KOPT-K1 (cell line): ENCODE measurements around the gene MYOF.

Experiments used
- H3K27ac ChIP-seq: fragments of 200-600 bp; sonication (generic); 2 replicates; pipeline ENCODE4 v1.5.1; 2016; ENCODE audit warnings: antibody characterized with exemption, mild to moderate bottlenecking, low read depth, low read length; ENCODE audit not compliant: poor library complexity, severe bottlenecking
- H3K36me3 ChIP-seq: fragments of 200-600 bp; sonication (generic); 2 replicates; pipeline ENCODE4 v1.5.1; 2017; ENCODE audit warnings: antibody characterized with exemption, mild to moderate bottlenecking, low read length, moderate library complexity; ENCODE audit not compliant: insufficient read depth
- H3K9me3 ChIP-seq: fragments of 200-600 bp; sonication (generic); 2 replicates; pipeline ENCODE4 v1.5.1; 2017; ENCODE audit warnings: antibody characterized with exemption, low read length, mild to moderate bottlenecking; ENCODE audit not compliant: insufficient read depth, poor library complexity, severe bottlenecking

MYOF gene

DNA sequence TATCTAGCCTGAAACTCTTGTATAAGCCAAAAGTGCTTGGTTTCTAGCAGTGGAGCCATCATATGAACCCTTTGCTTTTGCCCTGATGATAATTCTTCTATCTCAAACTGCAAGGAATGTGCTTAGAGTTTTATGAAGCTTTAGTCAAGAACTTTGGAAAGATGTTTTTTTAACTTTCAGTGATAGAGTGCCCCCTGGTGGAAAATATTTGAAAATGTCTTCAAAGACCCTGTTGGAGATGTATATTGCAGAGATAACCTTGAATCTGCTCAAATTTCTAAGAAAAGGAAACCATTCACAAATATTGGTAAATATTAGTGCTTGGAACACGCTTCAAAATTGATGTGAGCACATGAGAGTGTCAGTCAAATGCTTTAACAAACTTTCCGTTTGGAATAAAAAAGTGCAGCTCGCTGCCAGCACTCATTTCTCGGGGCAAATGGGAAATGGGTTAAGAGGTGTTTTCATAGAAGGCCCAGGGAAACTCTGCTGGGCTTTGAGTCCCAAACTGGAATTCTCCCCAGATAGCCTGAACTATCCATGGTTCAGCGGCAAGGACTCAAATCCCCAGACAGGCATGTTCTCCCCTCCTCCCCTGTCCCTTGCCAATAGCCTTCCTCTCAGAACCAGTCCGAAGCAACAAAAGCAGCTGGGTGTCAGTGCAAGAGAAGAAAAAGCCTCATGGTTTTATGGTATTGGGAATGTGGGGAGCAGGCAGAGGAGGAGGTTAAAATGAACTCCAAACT lies 129.3 kb downstream of the MYOF start:
- Histone ChIP-seq H3K27ac (no peak overlapping the region), H3K36me3 (no peaks in the 10 kb centered on the region), H3K9me3 (no peaks in the 10 kb centered on the region)

DNA sequence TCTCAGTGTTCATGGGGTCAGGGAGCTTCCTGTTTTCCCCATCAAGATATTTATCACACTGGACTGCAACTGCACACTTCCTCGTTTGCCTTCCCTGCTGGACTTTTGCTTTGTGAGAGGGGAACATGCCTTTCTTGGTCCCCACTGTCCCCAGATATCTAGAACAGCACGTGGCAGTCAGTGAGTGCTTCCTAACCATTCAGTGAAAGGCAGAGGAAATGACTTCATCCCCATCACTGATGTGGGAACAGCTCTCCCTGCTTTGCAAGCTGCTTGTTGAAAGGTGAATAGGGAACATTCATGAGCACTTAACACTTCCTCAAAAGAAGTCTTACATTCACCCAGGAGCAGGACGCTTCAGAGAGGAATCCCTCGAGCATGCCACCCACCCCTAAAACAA lies 135.4 kb downstream of the MYOF start:
- Histone ChIP-seq H3K27ac (no peak overlapping the region), H3K9me3 (no peaks in the 10 kb centered on the region), H3K36me3 (no peaks in the 10 kb centered on the region)

DNA sequence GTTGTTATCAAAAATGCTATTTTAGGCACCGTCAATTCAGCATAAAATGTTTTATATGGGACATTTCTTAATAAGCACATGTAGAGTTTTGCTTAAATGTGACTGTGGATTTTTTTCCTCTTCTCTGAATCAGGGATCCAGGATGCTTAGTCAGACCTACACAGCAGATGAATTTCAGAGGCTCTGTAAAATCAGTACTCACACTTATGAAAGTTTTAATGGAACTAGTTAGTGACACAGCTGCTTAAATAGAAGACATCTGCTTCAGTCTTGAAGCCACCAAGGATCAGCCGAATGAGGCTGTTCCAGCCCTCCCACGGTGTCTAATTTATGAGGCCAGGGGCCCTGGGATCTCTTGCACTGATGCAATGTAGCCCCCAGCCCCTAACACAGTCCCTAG lies 136.0 kb downstream of the MYOF start:
- H3K27ac ChIP-seq, result no peak overlapping the region
- H3K36me3 ChIP-seq, result no peaks in the 10 kb centered on the region
- H3K9me3 ChIP-seq, result no peaks in the 10 kb centered on the region

DNA sequence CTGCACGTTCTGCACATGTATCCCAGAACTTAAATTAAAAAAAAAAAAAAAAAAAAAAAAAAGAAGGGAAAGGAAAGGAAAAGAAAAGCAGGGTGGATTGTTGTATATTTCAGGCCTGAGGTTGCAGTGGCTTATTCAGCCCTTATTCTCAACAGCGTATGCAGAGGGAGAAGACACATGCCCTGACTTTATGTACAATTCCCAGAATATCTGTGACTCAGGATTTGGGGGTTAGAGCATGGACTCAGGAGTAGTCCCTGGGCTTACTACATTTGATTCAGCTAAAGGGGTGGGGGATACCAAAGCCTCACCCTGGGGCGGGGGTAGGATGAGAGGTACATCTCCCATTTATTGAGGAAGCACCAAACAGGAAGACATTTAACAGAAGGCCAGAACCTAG lies 137.4 kb downstream of the MYOF start:
- Histone ChIP-seq H3K27ac (no peak overlapping the region), H3K36me3 (no peaks in the 10 kb centered on the region), H3K9me3 (no peaks in the 10 kb centered on the region)

DNA sequence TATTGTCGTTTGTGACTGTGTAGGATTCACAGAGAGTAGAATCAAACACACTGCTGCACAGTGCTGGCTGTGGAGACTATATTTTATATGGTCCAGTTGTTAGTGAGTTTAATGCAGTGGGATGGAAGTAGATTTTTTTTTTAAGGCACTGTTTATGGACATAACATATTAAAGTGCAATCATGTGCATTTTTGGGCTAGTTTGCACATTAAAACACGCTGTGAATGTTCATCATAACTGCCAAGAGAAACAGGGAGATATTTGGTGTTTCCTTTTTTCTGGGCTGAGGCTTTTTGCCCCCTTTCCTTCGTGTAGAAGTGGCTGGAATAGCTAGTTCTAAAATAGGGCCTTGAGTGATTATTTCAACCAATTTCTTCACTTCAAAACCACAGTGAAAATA lies 139.2 kb downstream of the MYOF start:
- H3K9me3 ChIP-seq, result no peaks in the 10 kb centered on the region
- H3K36me3 ChIP-seq, result no peaks in the 10 kb centered on the region
- H3K27ac ChIP-seq, result no peak overlapping the region

DNA sequence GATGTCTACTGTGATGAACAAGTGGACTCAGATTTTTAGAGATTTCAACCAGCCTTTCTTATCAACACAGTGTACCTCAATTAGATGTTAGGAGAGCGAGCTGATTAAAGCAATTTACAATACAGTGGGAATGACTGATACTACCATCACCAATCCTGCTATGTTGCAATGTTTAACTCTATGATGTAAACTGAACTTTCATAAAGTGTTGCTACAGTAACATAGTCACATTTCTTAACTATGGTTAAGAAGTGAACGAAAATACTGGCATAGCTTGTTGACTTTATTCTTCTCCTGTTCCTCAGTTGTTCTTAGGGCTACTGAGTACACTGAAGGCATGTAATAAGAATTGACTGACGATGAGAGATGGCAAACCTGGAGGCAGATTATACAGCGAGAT lies 139.8 kb downstream of the MYOF start:
- Histone ChIP-seq H3K36me3 (no peaks in the 10 kb centered on the region), H3K9me3 (no peaks in the 10 kb centered on the region), H3K27ac (no peak overlapping the region)

DNA sequence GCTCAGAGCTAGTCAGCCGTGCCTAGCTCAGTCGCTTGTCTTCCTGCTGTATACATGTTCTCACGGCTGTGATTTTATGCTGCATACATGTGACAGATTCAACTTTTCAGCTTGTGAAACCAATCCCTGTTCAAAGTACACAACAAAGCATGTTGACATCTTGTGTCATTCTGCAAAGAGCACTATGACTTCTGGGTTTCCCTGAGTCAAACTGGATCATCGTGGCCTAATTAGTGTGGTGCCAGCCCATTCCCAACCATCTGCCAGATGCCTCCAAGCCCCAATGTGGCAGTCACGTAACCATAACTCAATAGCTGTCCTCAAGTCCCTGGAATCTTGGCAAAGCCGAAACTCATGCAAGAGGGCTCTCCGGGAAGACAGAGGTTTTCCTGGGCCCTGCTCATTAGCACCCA lies 144.8 kb downstream of the MYOF start:
- H3K36me3 ChIP-seq, result no peaks in the 10 kb centered on the region
- no peaks in the 10 kb centered on the region for H3K9me3 ChIP-seq
- H3K27ac ChIP-seq, result no peak overlapping the region

DNA sequence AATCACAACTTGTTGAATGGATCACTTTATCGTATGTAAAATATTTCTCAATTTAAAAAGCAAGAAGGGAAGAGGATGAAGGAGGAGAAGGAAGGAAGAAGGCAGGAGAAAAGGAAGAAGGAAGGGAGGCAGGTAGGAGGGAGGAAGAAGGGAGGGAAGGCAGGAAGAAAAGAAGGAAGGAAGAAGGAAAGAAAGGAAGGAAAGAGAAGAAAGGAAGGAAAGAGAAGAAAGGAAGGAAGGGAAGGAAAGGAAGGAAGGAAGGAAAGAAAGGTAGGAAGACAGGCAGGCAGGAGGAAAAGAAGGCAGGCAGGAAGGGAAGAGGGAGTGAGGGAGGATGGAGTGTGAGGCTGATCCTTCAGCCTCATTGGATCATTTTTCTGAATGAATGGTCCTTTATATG lies 145.5 kb downstream of the MYOF start:
- no peaks in the 10 kb centered on the region for H3K36me3 ChIP-seq
- H3K27ac ChIP-seq, result no peak overlapping the region

DNA sequence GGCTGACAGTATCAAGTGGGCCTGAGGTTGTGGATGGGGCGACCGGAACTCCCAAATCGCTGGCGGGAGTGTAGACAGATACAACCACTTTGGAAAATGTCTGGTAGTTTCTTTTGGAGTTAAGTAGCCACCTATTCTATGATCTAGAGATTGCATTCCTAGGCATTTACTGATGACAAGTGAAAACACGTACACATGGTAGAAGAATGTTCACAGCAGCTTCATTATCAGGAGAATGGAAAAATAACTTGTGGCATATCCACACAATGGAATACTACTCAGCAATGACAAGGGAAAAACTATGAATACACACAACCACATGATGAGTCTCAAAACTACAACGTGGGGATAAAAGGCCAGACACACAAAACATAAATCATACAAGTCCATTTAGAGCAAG lies 146.0 kb downstream of the MYOF start:
- H3K27ac ChIP-seq, result no peak overlapping the region
- no peaks in the 10 kb centered on the region for H3K9me3 ChIP-seq
- H3K36me3 ChIP-seq, result no peaks in the 10 kb centered on the region

More for the DNA sequence above, 145.5 kb downstream of the MYOF start:
- H3K9me3 ChIP-seq, result no peaks in the 10 kb centered on the region

DNA sequence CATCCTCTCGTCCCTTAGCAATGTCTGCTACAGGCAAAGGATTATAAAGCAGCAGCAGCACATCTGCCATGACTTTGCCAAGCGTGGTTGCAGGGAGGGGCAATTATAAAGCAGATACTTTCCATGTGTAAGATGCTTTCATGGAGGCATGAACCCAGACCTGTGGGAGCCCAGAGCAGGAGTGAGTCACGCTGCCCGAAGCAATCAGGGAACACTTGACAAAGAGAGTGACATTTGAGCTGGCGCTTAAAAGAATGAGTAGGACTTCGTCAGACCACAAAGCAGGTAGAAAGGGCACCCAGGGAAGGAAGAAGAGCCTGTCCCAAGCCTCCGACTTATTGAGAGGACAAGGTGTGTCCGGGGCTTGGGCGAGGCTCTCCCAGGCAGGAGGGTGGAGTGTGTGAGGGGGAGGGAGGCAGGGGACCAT lies 147.2 kb downstream of the MYOF start:
- no peaks in the 10 kb centered on the region for H3K9me3 ChIP-seq
- H3K36me3 ChIP-seq, result no peaks in the 10 kb centered on the region
- no peak overlapping the region for H3K27ac ChIP-seq

DNA sequence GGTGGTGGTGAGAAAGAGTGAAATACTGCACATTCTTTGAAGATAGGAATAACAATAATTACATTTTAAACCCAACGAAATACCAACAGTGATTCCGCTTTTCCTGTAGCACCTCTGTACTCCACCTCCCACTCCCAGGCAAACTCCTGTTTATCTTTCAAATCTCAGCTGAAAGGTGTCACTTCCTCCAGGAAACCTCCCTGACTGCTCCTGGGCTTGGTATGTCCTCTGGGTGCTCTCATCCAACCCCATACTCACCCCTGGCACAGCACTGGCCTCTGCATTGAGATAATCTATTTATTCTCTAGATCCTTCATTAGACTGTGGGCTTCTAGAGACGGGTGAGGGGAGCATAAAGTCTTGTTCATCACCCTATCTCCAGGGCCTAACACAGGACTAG lies 148.0 kb downstream of the MYOF start:
- no peaks in the 10 kb centered on the region for H3K36me3 ChIP-seq
- no peaks in the 10 kb centered on the region for H3K9me3 ChIP-seq
- no peak overlapping the region for H3K27ac ChIP-seq

DNA sequence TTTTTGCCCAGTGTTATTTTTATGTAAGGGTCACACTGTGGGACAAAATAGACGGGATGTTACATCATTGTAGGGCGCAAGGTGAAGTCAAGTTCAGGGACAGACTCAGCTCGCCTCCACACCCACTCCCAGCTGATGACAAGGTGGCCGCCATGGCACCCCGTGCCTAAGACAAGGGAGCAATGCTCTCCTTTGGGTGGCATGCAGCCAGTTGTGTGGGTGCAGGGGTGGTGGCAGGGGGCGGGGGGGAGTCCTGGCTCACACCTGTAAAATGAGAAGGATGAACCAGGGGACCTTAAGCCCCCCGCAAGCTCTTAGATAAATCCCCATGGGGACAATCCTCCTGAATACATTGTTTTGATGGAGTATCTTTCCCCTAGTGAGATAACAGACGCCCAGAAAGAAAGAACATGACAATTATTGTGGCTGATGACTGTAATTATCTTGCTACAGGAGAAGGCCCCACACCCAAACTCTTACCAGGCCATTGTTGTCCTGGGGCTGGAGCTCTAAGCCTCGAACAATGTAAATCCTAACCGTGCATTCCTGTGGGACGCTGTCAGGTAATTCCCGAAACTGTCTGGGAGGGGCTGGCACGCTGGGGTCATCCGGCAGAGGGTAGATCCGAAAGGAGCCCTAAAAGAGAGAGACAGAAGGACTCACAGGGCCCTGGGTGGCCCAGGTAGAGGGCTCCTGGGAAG lies 148.7 kb downstream of the MYOF start:
- no peaks in the 10 kb centered on the region for H3K9me3 ChIP-seq
- no peaks in the 10 kb centered on the region for H3K36me3 ChIP-seq
- no peak overlapping the region for H3K27ac ChIP-seq

DNA sequence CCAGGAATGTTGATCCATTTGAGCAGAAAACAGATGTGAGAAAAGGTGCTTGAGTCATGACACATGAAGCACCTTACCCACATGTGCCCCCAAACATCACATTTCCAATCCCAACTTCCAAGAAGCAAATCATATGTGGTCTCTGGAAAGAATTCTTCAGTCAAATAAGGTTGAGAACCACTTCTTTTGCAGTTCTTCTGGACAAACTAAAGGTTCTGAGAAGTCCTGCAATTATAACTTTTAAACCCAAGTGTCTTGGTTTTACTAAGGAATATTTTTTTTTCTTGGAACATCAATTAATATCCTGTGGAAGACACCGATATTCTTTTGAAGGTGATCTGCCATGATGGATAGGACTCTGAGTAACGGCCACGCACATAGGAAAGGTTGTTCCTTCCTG lies 151.3 kb downstream of the MYOF start:
- no peaks in the 10 kb centered on the region for H3K9me3 ChIP-seq
- H3K36me3 ChIP-seq, result no peaks in the 10 kb centered on the region
- no peak overlapping the region for H3K27ac ChIP-seq

DNA sequence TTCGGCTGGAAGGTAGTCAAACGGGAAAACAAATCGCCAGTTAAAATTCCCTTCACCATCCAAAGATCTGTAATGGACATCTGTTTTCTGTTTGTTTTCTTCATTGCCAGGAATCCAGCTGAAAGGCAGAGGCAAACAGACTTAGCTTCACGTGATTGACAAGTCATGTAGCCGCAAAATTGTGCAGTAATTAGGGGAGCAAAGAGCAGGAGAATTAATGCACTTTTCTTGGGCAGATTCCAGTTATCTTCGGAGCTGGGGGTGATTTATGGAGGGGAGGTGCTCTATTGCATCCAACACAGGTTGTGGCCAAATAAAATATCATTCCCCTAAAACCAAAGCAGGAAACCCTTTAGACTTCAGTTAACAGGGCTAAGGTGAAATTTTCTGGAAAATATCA lies 162.2 kb downstream of the MYOF start:
- no peaks in the 10 kb centered on the region for H3K9me3 ChIP-seq
- H3K27ac ChIP-seq, result no peak overlapping the region
- no peaks in the 10 kb centered on the region for H3K36me3 ChIP-seq

DNA sequence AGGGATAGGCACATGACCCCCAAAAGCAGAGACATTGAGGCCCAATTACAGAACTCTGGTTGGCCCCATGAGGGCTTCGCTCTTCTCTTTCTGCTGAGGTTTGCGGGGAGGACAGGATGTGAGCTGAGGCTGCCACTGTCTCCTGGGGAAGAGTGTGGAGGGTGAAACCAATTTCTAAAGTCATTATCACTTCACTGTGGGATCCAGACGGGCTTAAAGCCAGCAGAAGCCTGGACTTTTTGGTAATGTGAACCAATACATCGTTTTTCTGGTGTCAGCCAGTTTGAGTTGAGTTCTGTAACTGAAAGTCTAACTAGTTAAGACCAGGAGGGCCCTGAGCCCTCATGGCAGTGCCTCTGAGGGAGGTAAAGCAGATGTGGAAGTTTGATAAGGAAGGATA lies 163.0 kb downstream of the MYOF start:
- H3K27ac ChIP-seq, result no peak overlapping the region
- no peaks in the 10 kb centered on the region for H3K9me3 ChIP-seq
- H3K36me3 ChIP-seq, result no peaks in the 10 kb centered on the region

DNA sequence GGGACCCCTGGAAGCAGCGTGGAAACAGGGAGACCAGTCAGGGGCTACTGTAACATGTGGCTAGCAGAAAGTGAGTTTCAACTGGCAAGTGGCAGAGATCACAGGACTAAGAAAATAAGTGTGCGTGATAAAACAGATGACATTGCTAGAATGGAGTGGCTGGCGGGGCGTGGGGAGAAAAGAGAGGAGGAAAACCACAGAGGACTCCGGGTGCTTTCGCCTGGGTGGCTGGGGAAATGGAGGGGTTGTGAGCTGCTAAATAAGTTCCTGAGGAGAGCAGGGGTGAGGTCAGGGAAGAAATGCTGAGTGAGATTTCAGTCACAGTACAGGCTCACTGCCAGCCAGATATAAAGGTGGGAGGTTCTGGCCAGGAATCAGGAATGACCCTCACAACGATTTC lies 166.9 kb downstream of the MYOF start:
- Histone ChIP-seq H3K36me3 (no peaks in the 10 kb centered on the region), H3K27ac (no peak overlapping the region), H3K9me3 (no peaks in the 10 kb centered on the region)
